GM12878 (cell line): Measurements from ENCODE around the gene CARM1. TPM values are rescaled to one million over a fixed set of nuclear protein-coding genes. Genes with fewer than 3 reads are reported as not detected.

Source experiments
- BMI1 ChIP-seq: fragments of 450-650 bp; IDR thresholded peaks from 2 replicates; pipeline ENCODE4 v1.6.1; 2016; ENCODE audit warnings: mild to moderate bottlenecking, moderate library complexity, borderline replicate concordance
- FOXK2 ChIP-seq: fragments of 450-650 bp; IDR thresholded peaks from 2 replicates; pipeline ENCODE4 v1.6.1; 2017; ENCODE audit warnings: mild to moderate bottlenecking, moderate library complexity
- FOXM1 ChIP-seq: IDR thresholded peaks from 2 replicates; pipeline ENCODE4 v1.6.1; 2012; ENCODE audit warnings: low read depth, mild to moderate bottlenecking, inconsistent platforms, low read length, moderate library complexity
- JUND ChIP-seq: IDR thresholded peaks from 2 replicates; pipeline ENCODE4 v1.6.1; 2012; ENCODE audit warnings: low read depth, mild to moderate bottlenecking, low read length, improper control_type of control experiment, moderate library complexity
- MEF2A ChIP-seq: IDR thresholded peaks from 2 replicates; pipeline ENCODE4 v1.6.1; 2011; ENCODE audit warnings: low read depth, mild to moderate bottlenecking, low read length, moderate library complexity; ENCODE audit not compliant: insufficient read depth
- PML ChIP-seq: IDR thresholded peaks from 2 replicates; pipeline ENCODE4 v1.6.1; 2012; ENCODE audit warnings: low read length, inconsistent platforms
- POLR2A ChIP-seq: IDR thresholded peaks from 2 replicates; pipeline ENCODE4 v1.6.1; 2011; ENCODE audit warnings: low read depth, mild to moderate bottlenecking, low read length
- RAD51 ChIP-seq: fragments of 450-650 bp; IDR thresholded peaks from 2 replicates; pipeline ENCODE4 v1.6.1; 2016; ENCODE audit warnings: moderate library complexity, mild to moderate bottlenecking, inconsistent platforms
- RELA ChIP-seq: fragments of 450-650 bp; IDR thresholded peaks from 2 replicates; pipeline ENCODE4 v1.8.0; 2014; ENCODE audit warnings: borderline replicate concordance; ENCODE audit not compliant: partially characterized antibody
- SIX5 ChIP-seq: IDR thresholded peaks from 2 replicates; pipeline ENCODE4 v1.6.1; 2011; ENCODE audit warnings: mild to moderate bottlenecking, low read depth, low read length, moderate library complexity; ENCODE audit not compliant: severe bottlenecking
- TARDBP ChIP-seq: IDR thresholded peaks from 2 replicates; pipeline ENCODE4 v1.6.1; 2016; ENCODE audit warnings: borderline replicate concordance
- WRNIP1 ChIP-seq: IDR thresholded peaks from 2 replicates; pipeline ENCODE4 v1.6.1; 2011; ENCODE audit warnings: low read depth, low read length, improper control_type of control experiment, borderline replicate concordance
- ZNF207 ChIP-seq: fragments of 450-650 bp; IDR thresholded peaks from 2 replicates; pipeline ENCODE4 v1.6.1; 2014; ENCODE audit warnings: antibody characterized with exemption, mild to moderate bottlenecking, borderline replicate concordance
- ZNF622 ChIP-seq: fragments of 450-650 bp; IDR thresholded peaks from 2 replicates; pipeline ENCODE4 v1.6.1; 2017; ENCODE audit warnings: mild to moderate bottlenecking, inconsistent platforms
- polyA plus RNA-seq, 11 experiments: library from polyadenylated mRNA; depleted of rRNA in 4 of 11; unstranded in 6 of 11; stranded (reverse) in 5 of 11; fragments of >200 nt; fragmentation: Nextera tagmentation in 4 of 11; fragmentation: Illumina TruSeq in 1 of 11; extraction: Ambion mirVana in 4 of 11; extraction: Trizol in 1 of 11; gene quantifications; 1 replicate in 1 of 11; 2 replicates in 10 of 11; pipeline versions ENCODE4 v1.2.1 to v1.2.3, GENCODE V29; 2011 to 2016; ENCODE audit warnings: inconsistent platforms in 2 of 11, missing spikeins in 2 of 11, low read depth in 1 of 11
- total RNA-seq, 4 experiments: library from RNA; depleted of rRNA in 3 of 4; stranded (reverse); fragments of >200 nt in 3 of 4; fragmentation: Illumina TruSeq in 1 of 4; extraction: Trizol in 1 of 4; gene quantifications; 2 replicates each; pipeline versions ENCODE4 v1.2.1 to v1.2.3, GENCODE V29; 2013 to 2021
- TF ChIP-seq, protein P1 (sequence below): fragments of 450-650 bp; conservative IDR thresholded peaks from 2 replicates; pipeline ENCODE4 v1.6.1; 2017; ENCODE audit warnings: mild to moderate bottlenecking, moderate library complexity
- TF ChIP-seq, protein P2 (sequence below): IDR thresholded peaks from 2 replicates; pipeline ENCODE4 v1.6.1; 2012; ENCODE audit warnings: low read depth, low read length, improper control_type of control experiment
- TF ChIP-seq, protein P3 (sequence below): fragments of 450-650 bp; IDR thresholded peaks from 2 replicates; pipeline ENCODE4 v1.6.1; 2018; ENCODE audit warnings: mild to moderate bottlenecking, low read depth, moderate library complexity; ENCODE audit not compliant: partially characterized antibody
- TF ChIP-seq, protein P4 (sequence below), 3 experiments: IDR thresholded peaks in 2 of 3; conservative IDR thresholded peaks in 1 of 3; 2 replicates each; pipeline ENCODE4 v1.5.1; 2011; ENCODE audit warnings: low read depth in 3 of 3, low read length in 3 of 3, mild to moderate bottlenecking in 3 of 3, control low read depth in 2 of 3, moderate library complexity in 2 of 3, inconsistent platforms in 1 of 3, mixed read lengths in 1 of 3; ENCODE audit not compliant: control insufficient read depth in 2 of 3, insufficient read depth in 1 of 3; ENCODE audit errors: extremely low read depth in 1 of 3
- TF ChIP-seq, protein P5 (sequence below): IDR thresholded peaks from 2 replicates; pipeline ENCODE4 v1.6.1; 2012; ENCODE audit warnings: mild to moderate bottlenecking, low read depth, low read length

Gene CARM1
- total and polyA plus RNA-seq, 10 of the 15 experiments (the other 5 are each of a cell fraction or from before 2014, with no cell fraction given), result 0.45 to 116 (median 39.7) TPM

DNA sequence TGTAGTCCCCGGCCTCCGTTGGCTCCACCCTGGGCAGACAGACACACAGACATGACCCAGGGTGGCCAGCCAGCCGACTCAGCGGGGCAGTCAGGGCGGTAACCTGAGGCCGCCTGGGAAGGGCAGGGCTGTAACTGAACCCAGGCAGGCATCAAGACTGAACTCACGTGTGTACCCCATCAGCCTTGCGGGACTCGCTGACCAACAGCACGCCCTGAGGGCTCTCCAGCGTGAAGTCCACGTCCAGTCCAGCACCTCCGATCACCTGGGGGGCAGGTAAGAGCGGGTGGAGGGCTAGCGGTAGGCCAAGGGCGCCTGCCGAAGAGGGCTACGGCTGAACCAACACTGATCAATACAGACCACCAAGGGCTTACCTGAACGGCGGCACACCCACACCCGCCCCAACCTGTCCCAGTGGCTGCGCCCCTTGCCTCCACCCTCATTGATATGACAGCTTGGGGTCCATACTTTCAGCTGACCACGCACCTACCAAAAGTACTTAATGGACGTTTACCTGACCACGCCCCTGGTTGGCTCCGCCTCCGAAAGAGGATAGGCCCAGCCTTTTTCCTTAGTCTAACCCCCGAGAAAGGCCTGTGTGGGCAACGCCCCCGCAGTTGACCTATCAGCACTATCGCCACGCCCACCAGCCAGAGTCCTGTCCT is 36.1 kb upstream of the CARM1 start (continued):
- TF ChIP-seq, protein P1, sequence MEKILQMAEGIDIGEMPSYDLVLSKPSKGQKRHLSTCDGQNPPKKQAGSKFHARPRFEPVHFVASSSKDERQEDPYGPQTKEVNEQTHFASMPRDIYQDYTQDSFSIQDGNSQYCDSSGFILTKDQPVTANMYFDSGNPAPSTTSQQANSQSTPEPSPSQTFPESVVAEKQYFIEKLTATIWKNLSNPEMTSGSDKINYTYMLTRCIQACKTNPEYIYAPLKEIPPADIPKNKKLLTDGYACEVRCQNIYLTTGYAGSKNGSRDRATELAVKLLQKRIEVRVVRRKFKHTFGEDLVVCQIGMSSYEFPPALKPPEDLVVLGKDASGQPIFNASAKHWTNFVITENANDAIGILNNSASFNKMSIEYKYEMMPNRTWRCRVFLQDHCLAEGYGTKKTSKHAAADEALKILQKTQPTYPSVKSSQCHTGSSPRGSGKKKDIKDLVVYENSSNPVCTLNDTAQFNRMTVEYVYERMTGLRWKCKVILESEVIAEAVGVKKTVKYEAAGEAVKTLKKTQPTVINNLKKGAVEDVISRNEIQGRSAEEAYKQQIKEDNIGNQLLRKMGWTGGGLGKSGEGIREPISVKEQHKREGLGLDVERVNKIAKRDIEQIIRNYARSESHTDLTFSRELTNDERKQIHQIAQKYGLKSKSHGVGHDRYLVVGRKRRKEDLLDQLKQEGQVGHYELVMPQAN, result no peak
- TF ChIP-seq POLR2A, result peak; percentile 49; the same call in 1 of the 2 replicates
- no peak for TF ChIP-seq RAD51
- TF ChIP-seq RELA, result no peak
- TF ChIP-seq, protein P2, sequence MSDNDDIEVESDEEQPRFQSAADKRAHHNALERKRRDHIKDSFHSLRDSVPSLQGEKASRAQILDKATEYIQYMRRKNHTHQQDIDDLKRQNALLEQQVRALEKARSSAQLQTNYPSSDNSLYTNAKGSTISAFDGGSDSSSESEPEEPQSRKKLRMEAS, result no peak
- TF ChIP-seq WRNIP1, result no peak
- TF ChIP-seq, protein P3, sequence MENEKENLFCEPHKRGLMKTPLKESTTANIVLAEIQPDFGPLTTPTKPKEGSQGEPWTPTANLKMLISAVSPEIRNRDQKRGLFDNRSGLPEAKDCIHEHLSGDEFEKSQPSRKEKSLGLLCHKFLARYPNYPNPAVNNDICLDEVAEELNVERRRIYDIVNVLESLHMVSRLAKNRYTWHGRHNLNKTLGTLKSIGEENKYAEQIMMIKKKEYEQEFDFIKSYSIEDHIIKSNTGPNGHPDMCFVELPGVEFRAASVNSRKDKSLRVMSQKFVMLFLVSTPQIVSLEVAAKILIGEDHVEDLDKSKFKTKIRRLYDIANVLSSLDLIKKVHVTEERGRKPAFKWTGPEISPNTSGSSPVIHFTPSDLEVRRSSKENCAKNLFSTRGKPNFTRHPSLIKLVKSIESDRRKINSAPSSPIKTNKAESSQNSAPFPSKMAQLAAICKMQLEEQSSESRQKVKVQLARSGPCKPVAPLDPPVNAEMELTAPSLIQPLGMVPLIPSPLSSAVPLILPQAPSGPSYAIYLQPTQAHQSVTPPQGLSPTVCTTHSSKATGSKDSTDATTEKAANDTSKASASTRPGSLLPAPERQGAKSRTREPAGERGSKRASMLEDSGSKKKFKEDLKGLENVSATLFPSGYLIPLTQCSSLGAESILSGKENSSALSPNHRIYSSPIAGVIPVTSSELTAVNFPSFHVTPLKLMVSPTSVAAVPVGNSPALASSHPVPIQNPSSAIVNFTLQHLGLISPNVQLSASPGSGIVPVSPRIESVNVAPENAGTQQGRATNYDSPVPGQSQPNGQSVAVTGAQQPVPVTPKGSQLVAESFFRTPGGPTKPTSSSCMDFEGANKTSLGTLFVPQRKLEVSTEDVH, result no peak
- TF ChIP-seq, protein P4, sequence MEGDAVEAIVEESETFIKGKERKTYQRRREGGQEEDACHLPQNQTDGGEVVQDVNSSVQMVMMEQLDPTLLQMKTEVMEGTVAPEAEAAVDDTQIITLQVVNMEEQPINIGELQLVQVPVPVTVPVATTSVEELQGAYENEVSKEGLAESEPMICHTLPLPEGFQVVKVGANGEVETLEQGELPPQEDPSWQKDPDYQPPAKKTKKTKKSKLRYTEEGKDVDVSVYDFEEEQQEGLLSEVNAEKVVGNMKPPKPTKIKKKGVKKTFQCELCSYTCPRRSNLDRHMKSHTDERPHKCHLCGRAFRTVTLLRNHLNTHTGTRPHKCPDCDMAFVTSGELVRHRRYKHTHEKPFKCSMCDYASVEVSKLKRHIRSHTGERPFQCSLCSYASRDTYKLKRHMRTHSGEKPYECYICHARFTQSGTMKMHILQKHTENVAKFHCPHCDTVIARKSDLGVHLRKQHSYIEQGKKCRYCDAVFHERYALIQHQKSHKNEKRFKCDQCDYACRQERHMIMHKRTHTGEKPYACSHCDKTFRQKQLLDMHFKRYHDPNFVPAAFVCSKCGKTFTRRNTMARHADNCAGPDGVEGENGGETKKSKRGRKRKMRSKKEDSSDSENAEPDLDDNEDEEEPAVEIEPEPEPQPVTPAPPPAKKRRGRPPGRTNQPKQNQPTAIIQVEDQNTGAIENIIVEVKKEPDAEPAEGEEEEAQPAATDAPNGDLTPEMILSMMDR (IDR thresholded peaks at IDR 0.05 in 2 of 3, conservative IDR thresholded peaks at IDR 0.05 in 1 of 3; ENCODE audit: control insufficient read depth in 2 of 3, extremely low read depth in 1 of 3, insufficient read depth in 1 of 3, low read depth in 3 of 3, low read length in 3 of 3), result no peak
- TF ChIP-seq ZNF207, result no peak
- TF ChIP-seq, protein P5, sequence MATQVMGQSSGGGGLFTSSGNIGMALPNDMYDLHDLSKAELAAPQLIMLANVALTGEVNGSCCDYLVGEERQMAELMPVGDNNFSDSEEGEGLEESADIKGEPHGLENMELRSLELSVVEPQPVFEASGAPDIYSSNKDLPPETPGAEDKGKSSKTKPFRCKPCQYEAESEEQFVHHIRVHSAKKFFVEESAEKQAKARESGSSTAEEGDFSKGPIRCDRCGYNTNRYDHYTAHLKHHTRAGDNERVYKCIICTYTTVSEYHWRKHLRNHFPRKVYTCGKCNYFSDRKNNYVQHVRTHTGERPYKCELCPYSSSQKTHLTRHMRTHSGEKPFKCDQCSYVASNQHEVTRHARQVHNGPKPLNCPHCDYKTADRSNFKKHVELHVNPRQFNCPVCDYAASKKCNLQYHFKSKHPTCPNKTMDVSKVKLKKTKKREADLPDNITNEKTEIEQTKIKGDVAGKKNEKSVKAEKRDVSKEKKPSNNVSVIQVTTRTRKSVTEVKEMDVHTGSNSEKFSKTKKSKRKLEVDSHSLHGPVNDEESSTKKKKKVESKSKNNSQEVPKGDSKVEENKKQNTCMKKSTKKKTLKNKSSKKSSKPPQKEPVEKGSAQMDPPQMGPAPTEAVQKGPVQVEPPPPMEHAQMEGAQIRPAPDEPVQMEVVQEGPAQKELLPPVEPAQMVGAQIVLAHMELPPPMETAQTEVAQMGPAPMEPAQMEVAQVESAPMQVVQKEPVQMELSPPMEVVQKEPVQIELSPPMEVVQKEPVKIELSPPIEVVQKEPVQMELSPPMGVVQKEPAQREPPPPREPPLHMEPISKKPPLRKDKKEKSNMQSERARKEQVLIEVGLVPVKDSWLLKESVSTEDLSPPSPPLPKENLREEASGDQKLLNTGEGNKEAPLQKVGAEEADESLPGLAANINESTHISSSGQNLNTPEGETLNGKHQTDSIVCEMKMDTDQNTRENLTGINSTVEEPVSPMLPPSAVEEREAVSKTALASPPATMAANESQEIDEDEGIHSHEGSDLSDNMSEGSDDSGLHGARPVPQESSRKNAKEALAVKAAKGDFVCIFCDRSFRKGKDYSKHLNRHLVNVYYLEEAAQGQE, result no peak
- no peak for TF ChIP-seq ZNF622
- no peak for TF ChIP-seq MEF2A
- TF ChIP-seq PML, result no peak
- TF ChIP-seq TARDBP, result no peak
- TF ChIP-seq BMI1, result no peak
- no peak for TF ChIP-seq FOXK2
- TF ChIP-seq FOXM1, result no peak
- TF ChIP-seq SIX5, result no peak
- TF ChIP-seq JUND, result no peak
